Mesendoderm (in vitro differentiated cells): ENCODE data around the gene CDKN3.
A peak's percentile ranks its signal among the peaks of the same experiment; 100 is the strongest.
"Not testable (repeated sequence)": the region's sequence is repeated elsewhere in the genome, so short reads cannot be mapped to it uniquely, and the experiment has no call there.

ENCODE experiments used
- DNase-seq: peaks from one replicate; pipeline ENCODE4 v3.0.0; 2013
- H2AK5ac ChIP-seq: 2 replicates; pipeline ENCODE4 v1.6.1; 2013; ENCODE audit warnings: low read length, inconsistent platforms
- H2BK120ac ChIP-seq: 2 replicates; pipeline ENCODE4 v1.6.1; 2013; ENCODE audit warnings: low read depth, mild to moderate bottlenecking, low read length, moderate library complexity, mixed read lengths
- H2BK15ac ChIP-seq: replicated peaks from 2 replicates; pipeline ENCODE4 v1.6.1; 2013; ENCODE audit warnings: low read depth, mild to moderate bottlenecking, moderate library complexity
- H2BK5ac ChIP-seq: 2 replicates; pipeline ENCODE4 v1.6.1; 2013; ENCODE audit warnings: low read length, inconsistent platforms
- H3K18ac ChIP-seq: 2 replicates; pipeline ENCODE4 v1.6.1; 2013; ENCODE audit warnings: mild to moderate bottlenecking, low read length, mixed read lengths
- H3K23ac ChIP-seq: one replicate; pipeline ENCODE4 v1.6.1; 2013; ENCODE audit warnings: low read length
- H3K27ac ChIP-seq: 2 replicates; pipeline ENCODE4 v1.5.1; 2013; ENCODE audit warnings: low read depth, mild to moderate bottlenecking, inconsistent platforms, low read length, moderate library complexity
- H3K27me3 ChIP-seq: 2 replicates; pipeline ENCODE4 v1.6.1; 2013; ENCODE audit warnings: low read length, control low read depth, mild to moderate bottlenecking, inconsistent platforms; ENCODE audit not compliant: insufficient read depth, poor library complexity
- H3K36me3 ChIP-seq: 2 replicates; pipeline ENCODE4 v1.6.1; 2013; ENCODE audit warnings: low read length, inconsistent platforms; ENCODE audit not compliant: control insufficient read depth, insufficient read depth
- H3K4ac ChIP-seq: one replicate; pipeline ENCODE4 v1.6.1; 2013; ENCODE audit warnings: low read depth, mild to moderate bottlenecking, low read length, moderate library complexity
- H3K4me1 ChIP-seq: 2 replicates; pipeline ENCODE4 v1.6.1; 2013; ENCODE audit warnings: low read depth, low read length, inconsistent platforms; ENCODE audit not compliant: control insufficient read depth
- H3K4me2 ChIP-seq: 2 replicates; pipeline ENCODE4 v1.6.1; 2013; ENCODE audit warnings: low read length
- H3K4me3 ChIP-seq: 2 replicates; pipeline ENCODE4 v1.5.1; 2013; ENCODE audit warnings: mild to moderate bottlenecking, low read length
- H3K56ac ChIP-seq: one replicate; pipeline ENCODE4 v1.6.1; 2013; ENCODE audit warnings: low read length
- H3K79me1 ChIP-seq: 2 replicates; pipeline ENCODE4 v1.6.1; 2013; ENCODE audit warnings: low read length, inconsistent platforms
- H3K79me2 ChIP-seq: 2 replicates; pipeline ENCODE4 v1.6.1; 2013; ENCODE audit warnings: mild to moderate bottlenecking, low read length; ENCODE audit not compliant: control insufficient read depth, insufficient read depth
- H3K9ac ChIP-seq: 2 replicates; pipeline ENCODE4 v1.6.1; 2013; ENCODE audit warnings: low read length, inconsistent platforms
- H4K5ac ChIP-seq: one replicate; pipeline ENCODE4 v1.6.1; 2013; ENCODE audit warnings: low read length
- H4K8ac ChIP-seq: one replicate; pipeline ENCODE4 v1.6.1; 2013; ENCODE audit warnings: low read depth, mild to moderate bottlenecking, control low read depth, low read length, moderate library complexity
- WGBS: extraction: QIAGEN DNeasy Blood & Tissue Kit; methylation state at CpG from one replicate; pipeline ENCODE4 v1.1.7; 2013; ENCODE audit warnings: low lambda C conversion rate, missing lambda C conversion rate; ENCODE audit not compliant: insufficient coverage; ENCODE audit errors: extremely low coverage; 5-methylcytosine and 5-hydroxymethylcytosine counted together

The CDKN3 gene

DNA sequence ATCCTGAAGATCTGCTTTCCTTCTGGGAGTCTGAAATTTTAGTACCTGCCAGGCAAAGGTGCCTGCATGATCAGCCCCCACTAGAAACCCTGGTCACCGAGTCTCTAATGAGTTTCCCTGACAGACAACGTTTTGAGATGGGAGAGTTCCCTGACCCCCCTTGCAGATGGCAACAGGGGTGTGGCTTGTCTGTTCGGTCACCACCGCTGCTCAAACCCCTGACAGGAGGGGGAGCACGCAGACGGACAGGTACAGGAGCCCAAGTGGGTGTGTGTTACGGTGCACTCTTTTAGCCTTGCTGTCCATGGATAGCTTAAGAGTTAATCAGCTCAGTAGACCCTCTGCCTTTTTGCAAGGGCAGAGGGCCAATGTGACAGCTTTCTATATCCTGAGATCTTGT is 19.3 kb upstream of the CDKN3 start:
- no peak overlapping the region for H3K4me3 ChIP-seq
- H2AK5ac ChIP-seq: no peak overlapping the region
- no peaks in the 10 kb centered on the region for H3K27me3 ChIP-seq
- no CpG with 5 or more reads among the region's 7 CpGs for WGBS
- H2BK120ac ChIP-seq: no peak overlapping the region
- H3K4ac ChIP-seq: no peak overlapping the region
- no peak for DNase-seq
- H3K27ac ChIP-seq: no peak overlapping the region
- H3K36me3 ChIP-seq: no peaks in the 10 kb centered on the region
- no peak overlapping the region for H4K8ac ChIP-seq
- H3K56ac ChIP-seq: no peak overlapping the region
- H2BK5ac ChIP-seq: no peak overlapping the region
- no peaks in the 10 kb centered on the region for H3K79me1 ChIP-seq
- H3K4me2 ChIP-seq: no peak overlapping the region
- H3K79me2 ChIP-seq: no peaks in the 10 kb centered on the region
- no peak overlapping the region for H4K5ac ChIP-seq
- H3K23ac ChIP-seq: no peak overlapping the region
- H3K18ac ChIP-seq: no peak overlapping the region
- no peak overlapping the region for H2BK15ac ChIP-seq
- no peak overlapping the region for H3K9ac ChIP-seq
- no peaks in the 10 kb centered on the region for H3K4me1 ChIP-seq

DNA sequence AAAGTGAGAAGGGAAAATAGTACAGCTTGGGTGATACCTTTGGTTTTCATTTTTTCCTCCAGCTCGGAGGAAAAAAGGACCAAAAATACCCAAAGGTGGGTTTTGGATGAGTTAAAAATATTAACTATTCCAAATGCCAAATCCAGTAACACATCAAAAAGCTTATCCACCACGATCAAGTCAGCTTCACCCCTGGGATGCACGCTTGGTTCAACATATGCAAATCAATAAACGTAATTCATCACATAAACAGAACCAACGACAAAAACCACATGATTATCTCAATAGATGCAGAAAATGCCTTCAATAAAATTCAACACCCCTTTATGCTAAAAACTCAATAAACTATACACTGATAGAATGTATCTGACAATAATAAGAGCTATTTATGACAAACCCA is 17.9 kb upstream of the CDKN3 start:
- WGBS: no CpG with 5 or more reads among the region's 5 CpGs
- not testable (repeated sequence) for DNase-seq, H3K4ac ChIP-seq, H2AK5ac ChIP-seq, H2BK120ac ChIP-seq, H3K9ac ChIP-seq, H3K4me1 ChIP-seq, H3K27me3 ChIP-seq, H3K23ac ChIP-seq, H3K79me2 ChIP-seq, H3K18ac ChIP-seq, H3K56ac ChIP-seq, H3K79me1 ChIP-seq, H2BK5ac ChIP-seq, H3K36me3 ChIP-seq, H2BK15ac ChIP-seq, H3K4me3 ChIP-seq, H3K27ac ChIP-seq, H4K5ac ChIP-seq, H3K4me2 ChIP-seq
- peak overlapping the region; percentile 39 for H4K8ac ChIP-seq

DNA sequence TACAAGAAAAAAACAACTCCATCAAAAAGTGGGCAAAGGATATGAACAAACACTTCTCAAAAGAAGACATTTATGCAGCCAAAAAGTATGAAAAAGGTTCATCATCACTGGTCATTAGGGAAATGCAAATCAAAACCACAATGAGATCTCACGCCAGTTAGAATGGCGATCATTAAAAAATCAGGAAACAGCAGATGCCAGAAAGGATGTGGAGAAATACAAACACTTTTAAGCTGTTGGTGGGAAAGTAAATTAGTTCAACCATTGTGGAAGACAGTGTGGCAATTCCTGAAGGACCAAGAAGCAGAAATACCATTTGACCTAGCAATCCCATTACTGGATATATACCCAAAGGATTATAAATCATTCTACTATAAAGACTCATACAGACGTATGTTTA is 16.2 kb upstream of the CDKN3 start:
- not testable (repeated sequence) for H4K8ac ChIP-seq, H3K79me1 ChIP-seq, H4K5ac ChIP-seq, H3K4me3 ChIP-seq, H3K9ac ChIP-seq, H3K36me3 ChIP-seq, H3K27ac ChIP-seq, H3K56ac ChIP-seq, H2BK15ac ChIP-seq, H3K79me2 ChIP-seq, H2BK5ac ChIP-seq, H3K18ac ChIP-seq, H3K4ac ChIP-seq, H3K23ac ChIP-seq, H2AK5ac ChIP-seq, H3K4me1 ChIP-seq, H3K27me3 ChIP-seq, DNase-seq, H2BK120ac ChIP-seq, H3K4me2 ChIP-seq
- WGBS: no CpG with 5 or more reads among the region's 3 CpGs

DNA sequence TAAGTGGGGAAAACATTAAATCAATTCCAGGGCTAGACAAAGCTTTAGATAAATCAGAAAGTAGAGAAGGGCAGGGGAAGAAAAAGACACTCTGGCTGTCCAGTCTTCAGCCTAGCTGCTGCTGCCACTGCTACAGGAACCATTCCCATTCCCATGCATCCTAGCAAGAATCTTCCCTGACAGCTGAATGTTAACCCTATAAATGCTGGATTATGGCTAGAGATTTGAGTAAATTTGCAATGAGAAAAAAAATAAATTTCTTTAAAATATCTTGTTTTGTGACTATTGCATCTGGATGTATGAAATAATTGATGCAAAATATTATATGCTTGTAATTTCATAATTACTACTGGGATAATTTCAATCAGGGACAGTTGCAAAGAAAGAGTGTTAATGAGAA is 15.0 kb upstream of the CDKN3 start:
- Histone ChIP-seq H3K23ac (no peak overlapping the region), H3K4me1 (no peaks in the 10 kb centered on the region), H3K79me2 (no peaks in the 10 kb centered on the region), H3K9ac (no peak overlapping the region), H2BK5ac (no peak overlapping the region), H3K4ac (no peak overlapping the region), H2BK120ac (no peak overlapping the region), H4K5ac (no peak overlapping the region), H3K18ac (no peak overlapping the region), H3K4me3 (no peak overlapping the region), H3K27me3 (no peaks in the 10 kb centered on the region), H3K79me1 (no peaks in the 10 kb centered on the region), H3K36me3 (no peaks in the 10 kb centered on the region), H3K56ac (no peak overlapping the region), H2BK15ac (no peak overlapping the region), H3K4me2 (no peak overlapping the region), H4K8ac (no peak overlapping the region), H2AK5ac (no peak overlapping the region), H3K27ac (no peak overlapping the region)
- peak; percentile 33 for DNase-seq

DNA sequence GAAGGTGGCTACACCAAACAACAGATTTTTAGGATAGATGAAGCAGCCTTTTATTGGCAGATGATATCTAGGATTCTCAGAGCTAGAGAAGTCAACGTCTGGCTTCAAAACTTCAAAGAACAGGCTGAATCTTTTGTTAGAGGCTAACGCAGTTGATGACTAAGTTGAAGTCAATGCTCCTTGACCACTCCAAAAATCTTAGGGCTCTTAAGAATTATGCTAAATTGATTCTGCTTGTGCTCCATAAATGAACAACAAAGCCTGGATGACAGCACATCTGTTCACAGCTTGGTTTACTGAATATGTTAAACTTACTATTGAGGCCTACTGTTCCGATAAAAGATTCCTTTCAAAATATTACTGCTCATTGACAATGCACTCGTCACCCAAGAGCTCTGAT is 13.0 kb upstream of the CDKN3 start:
- Histone ChIP-seq H3K79me1 (no peaks in the 10 kb centered on the region), H4K8ac (no peak overlapping the region), H3K79me2 (no peaks in the 10 kb centered on the region), H3K9ac (no peak overlapping the region), H2BK120ac (no peak overlapping the region), H3K27ac (no peak overlapping the region), H3K4me3 (no peak overlapping the region), H3K23ac (no peak overlapping the region), H3K4me1 (no peaks in the 10 kb centered on the region), H2AK5ac (no peak overlapping the region), H3K4me2 (no peak overlapping the region), H3K27me3 (no peaks in the 10 kb centered on the region), H3K4ac (no peak overlapping the region), H4K5ac (no peak overlapping the region), H2BK15ac (no peak overlapping the region), H3K18ac (peak overlapping the region; percentile 68), H3K56ac (no peak overlapping the region), H2BK5ac (no peak overlapping the region), H3K36me3 (no peaks in the 10 kb centered on the region)
- DNase-seq: no peak
- WGBS: no CpG with 5 or more reads among the region's 4 CpGs

DNA sequence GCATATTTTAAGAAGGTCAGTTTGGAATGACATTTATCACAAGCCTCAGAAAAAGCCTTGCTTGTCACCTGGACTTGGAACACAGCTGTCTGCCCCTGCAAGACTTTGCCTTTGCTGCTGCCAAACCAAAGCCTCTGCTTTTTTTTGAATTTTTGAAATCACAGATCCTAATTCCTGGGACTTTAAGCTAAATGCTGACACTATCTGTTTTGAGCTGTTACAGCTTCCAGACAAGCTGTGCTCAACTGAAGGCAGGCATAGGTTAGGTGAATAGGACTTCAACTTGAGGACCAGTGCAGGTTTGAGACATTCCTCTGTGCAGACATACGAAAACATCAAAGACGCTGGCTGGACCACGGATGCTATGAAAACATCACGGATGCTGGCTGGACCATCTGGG is 11.3 kb upstream of the CDKN3 start:
- Histone ChIP-seq H3K4me1 (no peaks in the 10 kb centered on the region), H3K27me3 (no peaks in the 10 kb centered on the region), H3K79me2 (no peaks in the 10 kb centered on the region), H3K36me3 (no peaks in the 10 kb centered on the region), H3K4me2 (no peak overlapping the region), H3K4me3 (no peak overlapping the region), H2AK5ac (no peak overlapping the region), H3K9ac (no peak overlapping the region), H2BK120ac (no peak overlapping the region), H4K8ac (no peak overlapping the region), H3K56ac (no peak overlapping the region), H3K4ac (no peak overlapping the region), H3K18ac (no peak overlapping the region), H3K27ac (no peak overlapping the region), H3K79me1 (no peaks in the 10 kb centered on the region), H4K5ac (no peak overlapping the region), H2BK5ac (no peak overlapping the region), H3K23ac (no peak overlapping the region), H2BK15ac (no peak overlapping the region)
- WGBS: no CpG with 5 or more reads among the region's 4 CpGs
- no peak for DNase-seq
